Endothelial cell (in vitro differentiated cells): Measurements from ENCODE around the gene RNF43. TPM values are rescaled to one million over a fixed set of nuclear protein-coding genes. Genes with fewer than 3 reads are reported as not detected.

ENCODE experiments used
- DNase-seq: peaks from one replicate; pipeline ENCODE4 v3.0.0; 2021; ENCODE audit warnings: low spot score
- H3K27ac Mint-ChIP-seq: one replicate; pipeline ENCODE4 v1.8.0; 2021; ENCODE audit warnings: mixed read lengths, inconsistent platforms; ENCODE audit not compliant: unreplicated experiment
- H3K27me3 Mint-ChIP-seq: one replicate; pipeline ENCODE4 v1.8.0; 2021; ENCODE audit warnings: mild to moderate bottlenecking, moderate library complexity, mixed read lengths, inconsistent platforms; ENCODE audit not compliant: unreplicated experiment
- H3K36me3 Mint-ChIP-seq: one replicate; pipeline ENCODE4 v1.8.0; 2021; ENCODE audit warnings: mild to moderate bottlenecking, low read depth, mixed read lengths, inconsistent platforms; ENCODE audit not compliant: unreplicated experiment
- H3K4me1 Mint-ChIP-seq: one replicate; pipeline ENCODE4 v1.8.0; 2021; ENCODE audit warnings: mild to moderate bottlenecking, mixed read lengths, inconsistent platforms; ENCODE audit not compliant: unreplicated experiment
- H3K4me3 Mint-ChIP-seq: one replicate; pipeline ENCODE4 v1.8.0; 2021; ENCODE audit warnings: mild to moderate bottlenecking, mixed read lengths, inconsistent platforms; ENCODE audit not compliant: unreplicated experiment
- H3K9me3 Mint-ChIP-seq: one replicate; pipeline ENCODE4 v1.8.0; 2021; ENCODE audit warnings: mixed read lengths, inconsistent platforms; ENCODE audit not compliant: unreplicated experiment
- CTCF ChIP-seq: fragments of 200-600 bp; sonication (generic); IDR thresholded peaks from one replicate; pipeline ENCODE4 v1.5.0; 2021; ENCODE audit warnings: antibody characterized with exemption; ENCODE audit not compliant: unreplicated experiment
- total RNA-seq: library from RNA; stranded (reverse); fragmentation: NEBNext Ultra II Directional; extraction: Animal tissue kit (Norgen Biotek cat#: 25700); gene quantifications from one replicate; pipeline ENCODE4 v1.2.1, GENCODE V29; 2021; ENCODE audit not compliant: unreplicated experiment

RNF43 gene
- total RNA-seq, 1 donor from 2014 or later = 0.56 TPM

GRCh38 chr17:58396173-58396572 is 21.2 kb downstream of the RNF43 start:
- no peak overlapping the region for H3K27ac Mint-ChIP-seq
- no peaks in the 10 kb centered on the region for H3K9me3 Mint-ChIP-seq
- TF ChIP-seq CTCF = no peak
- no peak for DNase-seq
- H3K27me3 Mint-ChIP-seq = no peaks in the 10 kb centered on the region
- H3K4me3 Mint-ChIP-seq = no peak overlapping the region
- no peaks in the 10 kb centered on the region for H3K4me1 Mint-ChIP-seq
- no peaks in the 10 kb centered on the region for H3K36me3 Mint-ChIP-seq

GRCh38 chr17:58394534-58395223 is 22.7 kb downstream of the RNF43 start:
- Mint-ChIP-seq H3K36me3 (no peaks in the 10 kb centered on the region), H3K27me3 (no peaks in the 10 kb centered on the region), H3K4me1 (no peaks in the 10 kb centered on the region), H3K9me3 (no peaks in the 10 kb centered on the region), H3K27ac (no peak overlapping the region), H3K4me3 (no peak overlapping the region)
- no peak for DNase-seq
- no peak for TF ChIP-seq CTCF

GRCh38 chr17:58391302-58391984 is 25.9 kb downstream of the RNF43 start:
- TF ChIP-seq CTCF = no peak
- H3K4me1 Mint-ChIP-seq = peaks cover 8% of the 10 kb centered on the region
- no peaks in the 10 kb centered on the region for H3K36me3 Mint-ChIP-seq
- no peaks in the 10 kb centered on the region for H3K9me3 Mint-ChIP-seq
- no peak overlapping the region for H3K4me3 Mint-ChIP-seq
- DNase-seq = no peak
- H3K27ac Mint-ChIP-seq = no peak overlapping the region
- H3K27me3 Mint-ChIP-seq = peaks cover 5% of the 10 kb centered on the region

- Mint-ChIP-seq H3K36me3 (no peaks in the 10 kb centered on the region), H3K27me3 (peaks cover 5% of the 10 kb centered on the region), H3K27ac (no peak overlapping the region), H3K4me3 (no peak overlapping the region), H3K4me1 (peaks cover 8% of the 10 kb centered on the region), H3K9me3 (no peaks in the 10 kb centered on the region)
- no peak for TF ChIP-seq CTCF
- no peak for DNase-seq
Measured at GRCh38 chr17:58390884-58391283, 26.4 kb downstream of the RNF43 start.
